Measurements from ENCODE around the gene PHACTR1. TPM values are rescaled to one million over a fixed set of nuclear protein-coding genes. Genes with fewer than 3 reads are reported as not detected.

The PHACTR1 gene
- total and polyA plus RNA-seq, 7 donors, result 0.60 to 7.5 (median 3.7) TPM

DNA sequence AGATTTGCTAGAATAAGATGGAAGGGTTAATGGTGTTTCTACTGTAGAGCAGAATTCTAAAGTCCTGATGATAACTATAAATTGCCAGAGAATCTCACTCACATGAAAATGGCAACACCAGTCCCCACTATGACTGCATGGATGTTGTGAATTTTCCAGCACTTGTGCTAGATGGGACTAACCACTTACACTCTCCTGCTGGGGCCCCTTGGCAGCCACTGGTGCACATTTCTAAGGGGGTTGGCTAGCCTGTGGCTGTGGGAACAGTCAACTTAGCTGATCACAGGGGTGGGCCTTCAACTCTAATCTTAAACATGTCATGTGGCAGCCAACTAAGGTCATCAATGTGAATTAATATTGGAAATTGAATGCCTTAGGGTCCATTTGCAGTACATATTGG, 271.2 kb downstream of the PHACTR1 start:
- Histone ChIP-seq H3K27ac (no peak overlapping the region), H3K9me3 (no peaks in the 10 kb centered on the region), H3K27me3 (no peaks in the 10 kb centered on the region), H3K36me3 (no peaks in the 10 kb centered on the region), H3K4me1 (no peaks in the 10 kb centered on the region), H3K4me3 (no peak overlapping the region)
- TF ChIP-seq POLR2AphosphoS5 (IDR thresholded peaks at IDR 0.05), result no peak
- intact Hi-C loops (cut with DNase I), result no loop called here
- DNase-seq, result no peak

DNA sequence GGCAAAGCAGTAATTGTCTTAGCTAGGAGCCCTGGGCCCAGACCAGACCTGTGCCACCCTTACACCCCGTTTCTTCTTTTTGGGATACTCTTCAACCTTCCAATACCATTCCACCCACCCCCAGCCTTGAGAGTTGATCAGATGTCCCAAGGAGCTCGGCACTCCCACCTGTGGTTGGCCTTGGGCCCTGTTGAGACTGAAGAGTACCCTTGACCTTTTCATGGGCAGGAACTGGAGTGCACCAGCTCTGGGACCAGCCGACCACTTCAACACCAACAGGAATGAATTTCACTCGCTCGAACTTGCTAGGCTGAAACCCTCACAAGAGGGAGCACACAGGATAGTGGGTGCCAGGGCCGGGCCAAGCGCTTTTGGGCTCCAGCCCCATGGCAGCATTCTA, 273.6 kb downstream of the PHACTR1 start:
- Histone ChIP-seq H3K9me3 (no peaks in the 10 kb centered on the region), H3K36me3 (no peaks in the 10 kb centered on the region), H3K27ac (no peak overlapping the region), H3K4me1 (no peaks in the 10 kb centered on the region), H3K27me3 (no peaks in the 10 kb centered on the region), H3K4me3 (no peak overlapping the region)
- TF ChIP-seq, protein P1, sequence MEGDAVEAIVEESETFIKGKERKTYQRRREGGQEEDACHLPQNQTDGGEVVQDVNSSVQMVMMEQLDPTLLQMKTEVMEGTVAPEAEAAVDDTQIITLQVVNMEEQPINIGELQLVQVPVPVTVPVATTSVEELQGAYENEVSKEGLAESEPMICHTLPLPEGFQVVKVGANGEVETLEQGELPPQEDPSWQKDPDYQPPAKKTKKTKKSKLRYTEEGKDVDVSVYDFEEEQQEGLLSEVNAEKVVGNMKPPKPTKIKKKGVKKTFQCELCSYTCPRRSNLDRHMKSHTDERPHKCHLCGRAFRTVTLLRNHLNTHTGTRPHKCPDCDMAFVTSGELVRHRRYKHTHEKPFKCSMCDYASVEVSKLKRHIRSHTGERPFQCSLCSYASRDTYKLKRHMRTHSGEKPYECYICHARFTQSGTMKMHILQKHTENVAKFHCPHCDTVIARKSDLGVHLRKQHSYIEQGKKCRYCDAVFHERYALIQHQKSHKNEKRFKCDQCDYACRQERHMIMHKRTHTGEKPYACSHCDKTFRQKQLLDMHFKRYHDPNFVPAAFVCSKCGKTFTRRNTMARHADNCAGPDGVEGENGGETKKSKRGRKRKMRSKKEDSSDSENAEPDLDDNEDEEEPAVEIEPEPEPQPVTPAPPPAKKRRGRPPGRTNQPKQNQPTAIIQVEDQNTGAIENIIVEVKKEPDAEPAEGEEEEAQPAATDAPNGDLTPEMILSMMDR (IDR thresholded peaks at IDR 0.05), result no peak
- TF ChIP-seq POLR2AphosphoS5 (IDR thresholded peaks at IDR 0.05), result no peak
- TF ChIP-seq EP300 (IDR thresholded peaks at IDR 0.05), result no peak
- TF ChIP-seq POLR2A (IDR thresholded peaks at IDR 0.05), result no peak
- intact Hi-C loops (cut with DNase I), result no loop called here
- DNase-seq, result no peak
- WGBS, 2 donors, result 95% methylated on average over 7 of the region's 7 CpGs

DNA sequence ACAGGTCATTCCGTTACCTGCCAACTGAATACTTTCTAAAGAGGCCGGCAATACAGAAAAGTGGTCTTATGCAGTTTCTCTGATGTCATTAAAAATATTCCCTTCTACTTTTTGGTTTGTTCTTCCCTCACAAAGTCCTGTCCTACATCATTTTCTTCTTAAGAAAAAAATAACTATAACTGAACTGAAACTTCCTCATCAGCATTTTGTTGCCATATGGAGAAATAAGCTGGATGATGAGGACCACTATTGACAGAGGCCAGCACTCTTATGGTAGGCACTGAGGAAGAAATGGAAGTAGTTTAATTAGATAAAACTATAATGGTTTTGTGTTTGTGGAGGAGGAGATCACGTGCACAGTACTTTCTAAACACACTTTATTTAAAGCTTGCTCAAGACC, 274.9 kb downstream of the PHACTR1 start:
- Histone ChIP-seq H3K36me3 (no peaks in the 10 kb centered on the region), H3K4me1 (no peaks in the 10 kb centered on the region), H3K9me3 (no peaks in the 10 kb centered on the region), H3K27ac (no peak overlapping the region), H3K4me3 (no peak overlapping the region), H3K27me3 (no peaks in the 10 kb centered on the region)
- DNase-seq, result no peak
- TF ChIP-seq, protein P1 (IDR thresholded peaks at IDR 0.05), result no peak
- no peak for TF ChIP-seq POLR2A (IDR thresholded peaks at IDR 0.05)
- TF ChIP-seq EP300 (IDR thresholded peaks at IDR 0.05), result no peak
- TF ChIP-seq POLR2AphosphoS5 (IDR thresholded peaks at IDR 0.05), result no peak
- intact Hi-C loops (cut with DNase I), result no loop called here
- WGBS, 2 donors, result 89 to 91% methylated on average over 3 of the region's 3 CpGs

DNA sequence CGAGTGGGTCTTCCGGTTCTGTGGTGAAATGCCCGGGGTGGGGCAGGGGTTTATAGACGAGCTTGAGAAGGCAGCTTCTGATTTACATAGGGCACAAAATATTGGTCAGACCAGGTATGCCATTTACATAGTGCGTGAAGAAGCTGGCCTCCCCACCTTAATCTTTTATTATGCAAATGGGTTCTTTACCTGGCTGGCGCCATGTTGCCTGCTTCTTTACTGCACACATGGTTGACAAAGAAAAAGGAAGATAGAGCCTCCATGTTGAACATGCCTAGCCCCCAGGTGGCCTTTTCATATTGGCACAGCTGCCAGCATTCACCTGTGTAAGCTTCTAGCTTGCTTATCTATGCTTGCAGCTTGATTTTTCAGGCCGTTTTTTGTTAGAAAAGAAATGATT, 276.2 kb downstream of the PHACTR1 start:
- no peak overlapping the region for H3K4me3 ChIP-seq
- no peaks in the 10 kb centered on the region for H3K36me3 ChIP-seq
- no peaks in the 10 kb centered on the region for H3K4me1 ChIP-seq
- H3K27me3 ChIP-seq, result no peaks in the 10 kb centered on the region
- TF ChIP-seq POLR2A (IDR thresholded peaks at IDR 0.05), result no peak
- no peak for DNase-seq
- no peaks in the 10 kb centered on the region for H3K9me3 ChIP-seq
- no peak overlapping the region for H3K27ac ChIP-seq
- WGBS, 2 donors, result 85 to 87% methylated on average over 7 of the region's 7 CpGs
- intact Hi-C loops (cut with DNase I), result no loop called here

DNA sequence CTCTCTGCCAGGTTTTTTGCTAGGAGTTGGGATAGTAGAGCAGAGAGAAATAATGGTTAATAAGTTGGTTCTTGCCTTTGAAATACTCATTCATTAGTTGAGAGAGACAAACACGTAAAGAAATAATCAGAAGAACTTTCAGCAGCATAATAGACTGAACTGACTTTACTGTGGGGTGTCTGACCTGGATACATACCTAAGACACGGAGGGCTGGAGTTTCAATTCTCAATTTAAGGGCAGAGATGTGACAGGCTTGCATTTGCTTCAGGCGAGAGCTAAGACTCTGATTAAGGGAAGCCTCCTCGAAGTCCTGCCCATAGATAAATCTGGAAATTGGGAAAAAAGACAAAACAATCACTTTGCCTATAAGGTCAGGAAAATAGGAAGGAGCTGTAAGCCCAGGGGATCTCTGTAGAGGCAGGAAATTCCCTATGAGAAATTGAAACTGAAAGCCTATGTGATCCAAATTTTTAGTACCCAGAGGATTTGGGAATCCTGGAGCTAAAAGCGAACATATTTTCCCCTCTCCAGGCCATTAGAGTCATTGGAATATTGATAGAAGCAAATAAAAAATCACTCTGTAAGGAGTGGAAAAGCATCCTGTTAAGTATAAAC, 276.8 kb downstream of the PHACTR1 start:
- WGBS, 2 donors, result 77 to 84% methylated on average over 5 of the region's 5 CpGs
- intact Hi-C loops (cut with DNase I), result no loop called here
- Histone ChIP-seq H3K4me1 (no peaks in the 10 kb centered on the region), H3K27ac (no peak overlapping the region), H3K4me3 (no peak overlapping the region), H3K36me3 (no peaks in the 10 kb centered on the region), H3K27me3 (no peaks in the 10 kb centered on the region), H3K9me3 (no peaks in the 10 kb centered on the region)
- DNase-seq, result no peak
- TF ChIP-seq EP300 (IDR thresholded peaks at IDR 0.05) (no peak), POLR2AphosphoS5 (IDR thresholded peaks at IDR 0.05) (no peak), POLR2A (IDR thresholded peaks at IDR 0.05) (no peak)
- TF ChIP-seq, protein P1 (IDR thresholded peaks at IDR 0.05), result no peak

DNA sequence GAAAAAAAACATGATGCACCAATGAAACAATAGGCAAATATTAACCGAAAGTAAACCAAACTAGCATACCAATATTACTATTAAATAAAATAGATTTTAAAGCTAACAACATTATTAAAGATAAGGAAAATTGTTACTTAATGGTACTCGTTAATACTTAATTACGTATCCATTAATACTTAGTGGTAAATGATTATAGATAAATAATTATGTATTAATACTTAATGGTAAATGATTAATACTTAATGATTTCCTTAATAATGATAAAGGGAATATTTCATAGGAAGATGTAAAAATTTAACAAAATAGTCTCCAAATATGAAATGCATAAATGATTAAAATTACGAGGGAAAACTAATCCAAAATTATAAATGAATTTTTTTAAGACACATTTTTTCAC, 278.9 kb downstream of the PHACTR1 start:
- TF ChIP-seq, protein P1 (IDR thresholded peaks at IDR 0.05), result no peak
- TF ChIP-seq EP300 (IDR thresholded peaks at IDR 0.05), result no peak
- no peak for TF ChIP-seq POLR2AphosphoS5 (IDR thresholded peaks at IDR 0.05)
- no peak for TF ChIP-seq POLR2A (IDR thresholded peaks at IDR 0.05)
- Histone ChIP-seq H3K4me3 (no peak overlapping the region), H3K4me1 (no peaks in the 10 kb centered on the region), H3K27ac (no peak overlapping the region), H3K36me3 (no peaks in the 10 kb centered on the region), H3K27me3 (no peaks in the 10 kb centered on the region), H3K9me3 (no peaks in the 10 kb centered on the region)
- no peak for DNase-seq
- intact Hi-C loops (cut with DNase I), result no loop called here
- 91 to 92% methylated on average over 4 of the region's 4 CpGs for WGBS, 2 donors
